NCI-H748 treated with DMSO at 0.1 percent for 48 hours (cell line): Measurements from ENCODE around the gene HHIPL1.
"Not testable (repeated sequence)": the region's sequence is repeated elsewhere in the genome, so short reads cannot be mapped to it uniquely, and the experiment has no call there.

Experiments used
- DNase-seq: peaks from one replicate; lab custom pipeline; 2025; lab: John Stamatoyannopoulos, UW

The HHIPL1 gene

GRCh38 chr14:99660006-99660566 lies 15.2 kb downstream of the HHIPL1 start:
- DNase-seq, result no peak

GRCh38 chr14:99660794-99661193 lies 15.9 kb downstream of the HHIPL1 start:
- DNase-seq, result no peak

- not testable (repeated sequence) for DNase-seq
Measured at GRCh38 chr14:99661206-99661605, 16.3 kb downstream of the HHIPL1 start.

- DNase-seq, result no peak
Measured at GRCh38 chr14:99662846-99663245, 17.9 kb downstream of the HHIPL1 start.

- no peak for DNase-seq
Measured at GRCh38 chr14:99663386-99664057, 18.6 kb downstream of the HHIPL1 start.

- DNase-seq, result no peak
Measured at GRCh38 chr14:99664058-99664936, 19.4 kb downstream of the HHIPL1 start.

GRCh38 chr14:99664937-99665273 lies 20.0 kb downstream of the HHIPL1 start:
- no peak for DNase-seq

GRCh38 chr14:99666533-99666932 lies 21.6 kb downstream of the HHIPL1 start:
- no peak for DNase-seq

GRCh38 chr14:99667045-99667444 lies 22.1 kb downstream of the HHIPL1 start:
- DNase-seq, result no peak

GRCh38 chr14:99667821-99668220 lies 22.9 kb downstream of the HHIPL1 start:
- DNase-seq, result no peak

- DNase-seq, result no peak
Measured at GRCh38 chr14:99668307-99669295, 23.7 kb downstream of the HHIPL1 start.

GRCh38 chr14:99670361-99671234 lies 25.7 kb downstream of the HHIPL1 start:
- no peak for DNase-seq

GRCh38 chr14:99671235-99672224 lies 26.6 kb downstream of the HHIPL1 start:
- DNase-seq, result no peak

GRCh38 chr14:99672506-99673304 lies 27.8 kb downstream of the HHIPL1 start:
- no peak for DNase-seq

- no peak for DNase-seq
Measured at GRCh38 chr14:99673305-99674063, 28.6 kb downstream of the HHIPL1 start.

- DNase-seq, result no peak
Measured at GRCh38 chr14:99674064-99674650, 29.2 kb downstream of the HHIPL1 start.

GRCh38 chr14:99674776-99675381 lies 29.9 kb downstream of the HHIPL1 start:
- no peak for DNase-seq
